Neural crest cell (in vitro differentiated cells): ENCODE data around the gene CHD6. TPM values are rescaled to one million over a fixed set of nuclear protein-coding genes. Genes with fewer than 3 reads are reported as not detected.

Experiments used
- DNase-seq: peaks from one replicate; pipeline ENCODE4 v3.0.0; 2021; ENCODE audit warnings: low read depth, mixed read lengths, low spot score
- H3K27ac Mint-ChIP-seq: one replicate; pipeline ENCODE4 v1.8.0; 2021; ENCODE audit warnings: mild to moderate bottlenecking, mixed read lengths; ENCODE audit not compliant: unreplicated experiment
- H3K27me3 Mint-ChIP-seq: 2 replicates; pipeline ENCODE4 v1.8.0; 2021; ENCODE audit warnings: low read depth, mild to moderate bottlenecking, mixed read lengths
- H3K36me3 Mint-ChIP-seq: 2 replicates; pipeline ENCODE4 v1.8.0; 2021; ENCODE audit warnings: low read depth, mild to moderate bottlenecking, mixed read lengths
- H3K4me1 Mint-ChIP-seq: 2 replicates; pipeline ENCODE4 v1.8.0; 2021; ENCODE audit warnings: mixed read lengths
- H3K4me3 Mint-ChIP-seq: one replicate; pipeline ENCODE4 v1.8.0; 2021; ENCODE audit warnings: mild to moderate bottlenecking, mixed read lengths
- H3K9me3 Mint-ChIP-seq: 2 replicates; pipeline ENCODE4 v1.8.0; 2021; ENCODE audit warnings: mixed read lengths
- CTCF ChIP-seq: fragments of 200-600 bp; sonication (generic); conservative IDR thresholded peaks from 2 replicates; pipeline ENCODE4 v1.5.0; 2021; ENCODE audit warnings: antibody characterized with exemption, mild to moderate bottlenecking
- total RNA-seq: library from RNA; stranded (reverse); gene quantifications from 2 replicates; pipeline ENCODE4 v1.2.1, GENCODE V29; 2021

The CHD6 gene
- total RNA-seq, 1 donor from 2014 or later, result 51.2 TPM

- DNase-seq, result no peak
- no peak overlapping the region for H3K27ac Mint-ChIP-seq
- H3K9me3 Mint-ChIP-seq, result no peaks in the 10 kb centered on the region
- no peaks in the 10 kb centered on the region for H3K27me3 Mint-ChIP-seq
- TF ChIP-seq CTCF, result no peak
- H3K4me3 Mint-ChIP-seq, result no peak overlapping the region
- peaks cover 46% of the 10 kb centered on the region for H3K36me3 Mint-ChIP-seq
- H3K4me1 Mint-ChIP-seq, result no peaks in the 10 kb centered on the region
Observed at GRCh38 chr20:41433203-41433602, 185.0 kb downstream of the CHD6 start.

DNA sequence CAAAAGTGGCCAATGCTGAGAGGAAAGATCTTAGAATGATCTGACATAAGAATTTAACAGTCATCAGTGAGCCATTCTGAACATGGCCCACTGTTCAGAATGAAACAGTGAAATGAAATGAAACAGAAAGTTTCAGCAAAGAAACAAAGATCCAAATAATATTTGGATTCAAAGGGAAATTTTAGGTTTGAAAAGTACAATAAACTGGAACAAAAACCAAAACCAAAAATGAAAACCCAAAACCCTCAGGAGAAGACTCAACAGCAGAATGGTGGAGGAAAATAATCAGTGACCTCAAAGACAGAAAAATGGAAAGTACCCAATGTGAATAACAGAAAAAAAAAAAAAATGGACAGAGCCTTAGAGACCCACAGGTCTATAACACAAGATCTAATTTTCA lies 185.4 kb downstream of the CHD6 start:
- TF ChIP-seq CTCF, result no peak
- H3K27ac Mint-ChIP-seq, result no peak overlapping the region
- H3K27me3 Mint-ChIP-seq, result no peaks in the 10 kb centered on the region
- H3K36me3 Mint-ChIP-seq, result peaks cover 48% of the 10 kb centered on the region
- H3K9me3 Mint-ChIP-seq, result no peaks in the 10 kb centered on the region
- DNase-seq, result no peak
- H3K4me1 Mint-ChIP-seq, result no peaks in the 10 kb centered on the region
- H3K4me3 Mint-ChIP-seq, result no peak overlapping the region

DNA sequence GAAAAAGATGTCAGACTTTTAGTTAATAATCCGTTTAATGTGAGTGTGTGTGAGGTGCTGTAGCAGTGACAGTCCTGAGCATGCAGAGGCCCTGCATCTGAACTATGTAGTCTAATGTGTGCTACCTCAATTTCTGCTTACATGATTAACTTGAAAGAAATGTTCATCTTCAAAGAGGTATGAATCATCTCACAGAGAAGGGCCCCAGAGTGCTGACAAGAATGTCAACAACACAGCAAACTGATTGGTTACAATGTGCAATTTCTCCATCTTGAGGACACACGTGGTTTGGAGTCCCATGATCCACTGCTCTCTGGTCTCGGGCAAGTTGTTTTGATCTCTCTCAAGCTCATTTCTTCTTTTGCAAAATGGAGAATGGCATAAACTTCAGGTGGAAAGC lies 189.9 kb downstream of the CHD6 start:
- H3K27ac Mint-ChIP-seq, result no peak overlapping the region
- no peaks in the 10 kb centered on the region for H3K27me3 Mint-ChIP-seq
- TF ChIP-seq CTCF, result no peak
- peaks cover 8% of the 10 kb centered on the region for H3K4me1 Mint-ChIP-seq
- no peak for DNase-seq
- peaks cover 33% of the 10 kb centered on the region for H3K36me3 Mint-ChIP-seq
- no peak overlapping the region for H3K4me3 Mint-ChIP-seq
- no peaks in the 10 kb centered on the region for H3K9me3 Mint-ChIP-seq

DNA sequence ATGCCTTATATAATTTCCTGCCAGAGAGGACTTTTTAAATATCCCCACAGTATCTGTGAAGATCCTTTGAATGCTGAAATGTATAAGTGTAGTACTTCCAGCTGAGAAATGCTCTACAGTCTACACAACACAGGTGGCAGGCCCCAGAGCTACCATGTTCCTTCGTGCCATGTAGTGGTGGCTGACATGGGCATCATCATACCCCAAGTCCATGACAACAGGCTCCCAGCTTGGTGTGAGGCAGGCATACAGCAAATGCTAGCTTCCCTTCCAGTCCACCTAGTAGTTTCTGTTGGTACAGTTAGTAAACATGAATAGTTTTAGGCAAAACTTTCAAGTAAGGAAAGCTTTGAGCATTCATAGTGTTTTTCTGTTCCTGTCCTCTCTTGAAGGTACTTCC lies 190.3 kb downstream of the CHD6 start:
- Mint-ChIP-seq H3K36me3 (peaks cover 33% of the 10 kb centered on the region), H3K27me3 (no peaks in the 10 kb centered on the region), H3K4me3 (no peak overlapping the region), H3K9me3 (no peaks in the 10 kb centered on the region), H3K4me1 (peaks cover 8% of the 10 kb centered on the region), H3K27ac (no peak overlapping the region)
- TF ChIP-seq CTCF, result no peak
- DNase-seq, result no peak

DNA sequence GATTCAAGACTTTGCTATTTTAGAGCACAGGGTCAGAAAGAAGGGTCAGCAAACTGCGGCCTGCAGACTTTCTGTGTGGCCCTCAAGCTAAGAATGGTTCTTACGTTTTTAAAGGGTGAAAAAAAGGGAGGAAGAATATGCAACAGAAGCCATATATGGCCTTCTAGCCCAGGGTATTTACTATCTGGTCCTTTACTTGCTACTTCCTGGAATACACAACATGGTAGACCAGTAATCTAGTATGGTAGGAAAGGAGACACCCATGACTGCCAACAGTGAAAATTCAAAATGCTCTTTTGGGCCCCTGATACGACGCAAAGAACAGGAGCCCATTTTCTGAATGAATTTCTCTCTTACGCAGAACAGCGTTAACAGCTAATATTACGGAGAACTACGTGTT lies 191.2 kb downstream of the CHD6 start:
- no peak for TF ChIP-seq CTCF
- Mint-ChIP-seq H3K27me3 (no peaks in the 10 kb centered on the region), H3K9me3 (no peaks in the 10 kb centered on the region), H3K4me1 (peaks cover 8% of the 10 kb centered on the region), H3K27ac (peak overlapping the region; percentile 85), H3K36me3 (peaks cover 35% of the 10 kb centered on the region), H3K4me3 (no peak overlapping the region)
- no peak for DNase-seq
